SK-N-SH (cell line): ENCODE results near the gene FXYD2. TPM values are rescaled to one million over a fixed set of nuclear protein-coding genes. Genes with fewer than 3 reads are reported as not detected.

Source experiments
- CTCF ChIA-PET: fragments of 300-600, 350-600 bp; formaldehyde crosslinking; extraction: SDS; loops from one replicate; lab custom pipeline; 2021; lab: Yijun Ruan, JAX
- POLR2A ChIA-PET: fragments of 350-600 bp; sonication (Branson Sonifier 250); formaldehyde crosslinking; extraction: SDS; loops from one replicate; lab custom pipeline; 2020; ENCODE audit warnings: antibody characterized with exemption, inconsistent platforms; lab: Yijun Ruan, JAX
- DNase-seq: peaks from one replicate; pipeline ENCODE4 v3.0.0; 2012
- H2AFZ ChIP-seq: fragments of 200-600 bp; sonication (generic); 2 replicates; pipeline ENCODE4 v1.8.1; 2016; ENCODE audit warnings: antibody characterized with exemption, mild to moderate bottlenecking, low read depth
- H3F3A ChIP-seq: fragments of 200-600 bp; sonication (generic); replicated peaks from 2 replicates; pipeline ENCODE3; 2016; ENCODE audit warnings: antibody characterized with exemption, mild to moderate bottlenecking; ENCODE audit not compliant: insufficient read depth
- H3K27ac ChIP-seq, 2 experiments: fragments of 200-500 bp in 1 of 2; fragments of 200-600 bp in 1 of 2; sonication (Bioruptor generic) in 1 of 2; sonication (generic), shearing (Covaris generic) in 1 of 2; 2 replicates each; pipeline versions ENCODE4 v1.5.1 to v1.6.1; 2014 to 2016; ENCODE audit warnings: low read depth in 2 of 2, inconsistent platforms in 1 of 2, low read length in 1 of 2, mild to moderate bottlenecking in 1 of 2, mixed read lengths in 1 of 2
- H3K27me3 ChIP-seq: fragments of 200-600 bp; sonication (generic), shearing (Covaris generic); 2 replicates; pipeline ENCODE4 v1.6.1; 2016; ENCODE audit warnings: mixed run types; ENCODE audit not compliant: insufficient read depth
- H3K36me3 ChIP-seq, 2 experiments: fragments of 200-500 bp in 1 of 2; fragments of 200-600 bp in 1 of 2; sonication (Bioruptor generic) in 1 of 2; sonication (generic) in 1 of 2; replicated peaks in 1 of 2; 2 replicates each; pipeline versions ENCODE3 to v1.5.1; 2014 to 2016; ENCODE audit warnings: low read length in 1 of 2, mild to moderate bottlenecking in 1 of 2; ENCODE audit not compliant: insufficient read depth in 2 of 2, control insufficient read depth in 1 of 2
- H3K4me1 ChIP-seq, 2 experiments: fragments of 200-500 bp in 1 of 2; fragments of 200-600 bp in 1 of 2; sonication (Bioruptor generic) in 1 of 2; sonication (generic), shearing (Covaris generic) in 1 of 2; 2 replicates each; pipeline versions ENCODE4 v1.5.1 to v1.6.1; 2014 to 2016; ENCODE audit warnings: low read depth in 1 of 2, low read length in 1 of 2, mixed run types in 1 of 2; ENCODE audit not compliant: insufficient read depth in 2 of 2, control insufficient read depth in 1 of 2
- H3K4me2 ChIP-seq: fragments of 200-600 bp; sonication (generic), shearing (Covaris generic); 2 replicates; pipeline ENCODE4 v1.6.1; 2017; ENCODE audit warnings: mixed run types
- H3K4me3 ChIP-seq, 2 experiments: fragments of 200-500 bp in 1 of 2; fragments of 200-600 bp in 1 of 2; sonication (Bioruptor generic) in 1 of 2; sonication (generic), shearing (Covaris generic) in 1 of 2; 2 replicates each; pipeline versions ENCODE4 v1.5.1 to v1.8.1; 2014 to 2016; ENCODE audit warnings: low read depth in 2 of 2, inconsistent platforms in 1 of 2, low read length in 1 of 2, mild to moderate bottlenecking in 1 of 2, mixed read lengths in 1 of 2, moderate library complexity in 1 of 2
- H3K79me2 ChIP-seq: fragments of 200-600 bp; sonication (generic); 2 replicates; pipeline ENCODE4 v1.8.1; 2017; ENCODE audit warnings: mild to moderate bottlenecking; ENCODE audit not compliant: insufficient read depth
- H3K9ac ChIP-seq: fragments of 200-600 bp; sonication (generic); 2 replicates; pipeline ENCODE4 v1.6.1; 2017; ENCODE audit warnings: mixed run types
- H3K9me2 ChIP-seq: fragments of 200-600 bp; sonication (generic); 2 replicates; pipeline ENCODE4 v1.6.1; 2017; ENCODE audit warnings: mixed run types
- H3K9me3 ChIP-seq: fragments of 200-600 bp; sonication (generic); 2 replicates; pipeline ENCODE4 v1.6.1; 2017; ENCODE audit warnings: mixed run types, mild to moderate bottlenecking, moderate library complexity
- H4K20me1 ChIP-seq: fragments of 200-600 bp; sonication (generic); 2 replicates; pipeline ENCODE4 v1.6.1; 2017; ENCODE audit warnings: mild to moderate bottlenecking, mixed run types; ENCODE audit not compliant: insufficient read depth
- EP300 ChIP-seq, 2 experiments: IDR thresholded peaks; 2 replicates each; pipeline versions ENCODE4 v1.4.0 to v1.6.1; 2012; ENCODE audit warnings: borderline replicate concordance in 1 of 2, low read depth in 1 of 2, low read length in 1 of 2
- EZH2phosphoT487 ChIP-seq: fragments of 200-600 bp; sonication (generic); IDR thresholded peaks from 2 replicates; pipeline ENCODE4 v1.6.1; 2017; ENCODE audit warnings: low read depth, mixed run types, mild to moderate bottlenecking, antibody characterized with exemption, moderate library complexity, borderline replicate concordance
- FOXM1 ChIP-seq: IDR thresholded peaks from 2 replicates; pipeline ENCODE4 v1.4.0; 2012; ENCODE audit warnings: low read depth, mild to moderate bottlenecking
- GATA2 ChIP-seq: sonication (generic); formaldehyde crosslinking; IDR thresholded peaks from 2 replicates; pipeline ENCODE4 v1.5.0; 2020; ENCODE audit warnings: mild to moderate bottlenecking, missing genetic modification reagents
- JUND ChIP-seq: IDR thresholded peaks from 2 replicates; pipeline ENCODE4 v1.4.0; 2012
- MEF2A ChIP-seq: IDR thresholded peaks from 2 replicates; pipeline ENCODE4 v1.4.0; 2012; ENCODE audit warnings: low read depth, borderline replicate concordance
- MXI1 ChIP-seq: IDR thresholded peaks from 2 replicates; pipeline ENCODE4 v1.6.1; 2012; ENCODE audit warnings: mild to moderate bottlenecking, low read depth, low read length, improper control_type of control experiment
- NFIC ChIP-seq: IDR thresholded peaks from 2 replicates; pipeline ENCODE4 v1.4.0; 2012; ENCODE audit warnings: borderline replicate concordance
- RAD21 ChIP-seq: IDR thresholded peaks from 2 replicates; pipeline ENCODE4 v1.6.1; 2012; ENCODE audit warnings: mild to moderate bottlenecking, low read length
- RCOR1 ChIP-seq: fragments of 150-350 bp; IDR thresholded peaks from 2 replicates; pipeline ENCODE4 v1.6.1; 2017; ENCODE audit warnings: antibody characterized with exemption, low read length
- RFX5 ChIP-seq: IDR thresholded peaks from 2 replicates; pipeline ENCODE4 v1.6.1; 2012; ENCODE audit warnings: mild to moderate bottlenecking, improper control_type of control experiment, low read length
- RXRA ChIP-seq: IDR thresholded peaks from 2 replicates; pipeline ENCODE4 v1.4.0; 2012; ENCODE audit warnings: low read depth, mild to moderate bottlenecking, borderline replicate concordance
- TEAD4 ChIP-seq: IDR thresholded peaks from 2 replicates; pipeline ENCODE4 v1.4.0; 2012; ENCODE audit warnings: mild to moderate bottlenecking, borderline replicate concordance; ENCODE audit not compliant: insufficient read depth
- YY1 ChIP-seq: IDR thresholded peaks from 2 replicates; pipeline ENCODE4 v1.4.0; 2012; ENCODE audit warnings: low read depth, mild to moderate bottlenecking
- WGBS: methylation state at CpG from one replicate; pipeline ENCODE4 v1.1.6; 2017; ENCODE audit warnings: low lambda C conversion rate; 5-methylcytosine and 5-hydroxymethylcytosine counted together
- polyA plus RNA-seq, 3 experiments: library from polyadenylated mRNA; depleted of rRNA; stranded (reverse); fragments of >200 nt; gene quantifications; 2 replicates each; pipeline ENCODE4 v1.2.3, GENCODE V29; 2012
- TF ChIP-seq, protein P1 (sequence below): IDR thresholded peaks from 2 replicates; pipeline ENCODE4 v1.4.0; 2012; ENCODE audit warnings: low read depth, borderline replicate concordance
- TF ChIP-seq, protein P2 (sequence below): IDR thresholded peaks from 2 replicates; pipeline ENCODE4 v1.6.1; 2012; ENCODE audit warnings: mild to moderate bottlenecking, low read depth, low read length, moderate library complexity
- TF ChIP-seq, protein P3 (sequence below): fragments of 150-350 bp; IDR thresholded peaks from 2 replicates; pipeline ENCODE4 v1.6.1; 2016; ENCODE audit warnings: mild to moderate bottlenecking, low read depth, low read length

The FXYD2 gene
- polyA plus RNA-seq, 1 of the 3 experiments (the other 2 are of a cell fraction), result not detected

DNA sequence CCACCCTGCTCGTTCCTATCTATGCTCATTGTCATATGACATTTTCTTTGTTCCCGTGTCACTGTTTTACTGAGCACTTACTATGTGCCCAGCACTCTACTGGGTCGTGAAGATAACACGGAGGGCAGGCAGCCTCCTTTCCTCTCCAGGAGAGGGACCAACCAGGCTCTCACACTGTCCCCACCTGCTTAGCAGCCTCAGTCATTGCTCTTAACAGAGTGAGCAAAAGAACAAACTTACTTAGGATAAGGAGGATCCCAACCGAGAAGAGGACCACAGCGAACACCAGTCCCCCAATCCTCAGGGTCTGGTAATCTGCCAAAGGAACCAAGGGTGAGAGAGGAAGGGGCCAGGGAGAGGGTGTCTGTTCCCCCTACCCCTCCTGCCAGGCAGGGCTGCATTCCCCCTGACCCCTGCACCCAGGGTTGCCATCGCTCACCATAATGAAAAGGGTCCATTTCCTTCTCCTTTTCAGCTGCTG, 17.0 kb upstream of the FXYD2 start:
- TF ChIP-seq NFIC (no peak), YY1 (no peak), EP300 (IDR thresholded peaks at IDR 0.05; ENCODE audit: borderline replicate concordance in 1 of 2, low read depth in 1 of 2, low read length in 1 of 2) (no peak), RAD21 (no peak), TEAD4 (no peak), RFX5 (no peak), JUND (no peak), MXI1 (no peak), FOXM1 (no peak), RXRA (no peak), RCOR1 (no peak), EZH2phosphoT487 (no peak), MEF2A (no peak), GATA2 (CRISPR knock-in tag) (no peak)
- TF ChIP-seq, protein P1, sequence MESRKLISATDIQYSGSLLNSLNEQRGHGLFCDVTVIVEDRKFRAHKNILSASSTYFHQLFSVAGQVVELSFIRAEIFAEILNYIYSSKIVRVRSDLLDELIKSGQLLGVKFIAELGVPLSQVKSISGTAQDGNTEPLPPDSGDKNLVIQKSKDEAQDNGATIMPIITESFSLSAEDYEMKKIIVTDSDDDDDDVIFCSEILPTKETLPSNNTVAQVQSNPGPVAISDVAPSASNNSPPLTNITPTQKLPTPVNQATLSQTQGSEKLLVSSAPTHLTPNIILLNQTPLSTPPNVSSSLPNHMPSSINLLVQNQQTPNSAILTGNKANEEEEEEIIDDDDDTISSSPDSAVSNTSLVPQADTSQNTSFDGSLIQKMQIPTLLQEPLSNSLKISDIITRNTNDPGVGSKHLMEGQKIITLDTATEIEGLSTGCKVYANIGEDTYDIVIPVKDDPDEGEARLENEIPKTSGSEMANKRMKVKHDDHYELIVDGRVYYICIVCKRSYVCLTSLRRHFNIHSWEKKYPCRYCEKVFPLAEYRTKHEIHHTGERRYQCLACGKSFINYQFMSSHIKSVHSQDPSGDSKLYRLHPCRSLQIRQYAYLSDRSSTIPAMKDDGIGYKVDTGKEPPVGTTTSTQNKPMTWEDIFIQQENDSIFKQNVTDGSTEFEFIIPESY, result no peak
- TF ChIP-seq, protein P2, sequence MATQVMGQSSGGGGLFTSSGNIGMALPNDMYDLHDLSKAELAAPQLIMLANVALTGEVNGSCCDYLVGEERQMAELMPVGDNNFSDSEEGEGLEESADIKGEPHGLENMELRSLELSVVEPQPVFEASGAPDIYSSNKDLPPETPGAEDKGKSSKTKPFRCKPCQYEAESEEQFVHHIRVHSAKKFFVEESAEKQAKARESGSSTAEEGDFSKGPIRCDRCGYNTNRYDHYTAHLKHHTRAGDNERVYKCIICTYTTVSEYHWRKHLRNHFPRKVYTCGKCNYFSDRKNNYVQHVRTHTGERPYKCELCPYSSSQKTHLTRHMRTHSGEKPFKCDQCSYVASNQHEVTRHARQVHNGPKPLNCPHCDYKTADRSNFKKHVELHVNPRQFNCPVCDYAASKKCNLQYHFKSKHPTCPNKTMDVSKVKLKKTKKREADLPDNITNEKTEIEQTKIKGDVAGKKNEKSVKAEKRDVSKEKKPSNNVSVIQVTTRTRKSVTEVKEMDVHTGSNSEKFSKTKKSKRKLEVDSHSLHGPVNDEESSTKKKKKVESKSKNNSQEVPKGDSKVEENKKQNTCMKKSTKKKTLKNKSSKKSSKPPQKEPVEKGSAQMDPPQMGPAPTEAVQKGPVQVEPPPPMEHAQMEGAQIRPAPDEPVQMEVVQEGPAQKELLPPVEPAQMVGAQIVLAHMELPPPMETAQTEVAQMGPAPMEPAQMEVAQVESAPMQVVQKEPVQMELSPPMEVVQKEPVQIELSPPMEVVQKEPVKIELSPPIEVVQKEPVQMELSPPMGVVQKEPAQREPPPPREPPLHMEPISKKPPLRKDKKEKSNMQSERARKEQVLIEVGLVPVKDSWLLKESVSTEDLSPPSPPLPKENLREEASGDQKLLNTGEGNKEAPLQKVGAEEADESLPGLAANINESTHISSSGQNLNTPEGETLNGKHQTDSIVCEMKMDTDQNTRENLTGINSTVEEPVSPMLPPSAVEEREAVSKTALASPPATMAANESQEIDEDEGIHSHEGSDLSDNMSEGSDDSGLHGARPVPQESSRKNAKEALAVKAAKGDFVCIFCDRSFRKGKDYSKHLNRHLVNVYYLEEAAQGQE, result no peak
- TF ChIP-seq, protein P3, sequence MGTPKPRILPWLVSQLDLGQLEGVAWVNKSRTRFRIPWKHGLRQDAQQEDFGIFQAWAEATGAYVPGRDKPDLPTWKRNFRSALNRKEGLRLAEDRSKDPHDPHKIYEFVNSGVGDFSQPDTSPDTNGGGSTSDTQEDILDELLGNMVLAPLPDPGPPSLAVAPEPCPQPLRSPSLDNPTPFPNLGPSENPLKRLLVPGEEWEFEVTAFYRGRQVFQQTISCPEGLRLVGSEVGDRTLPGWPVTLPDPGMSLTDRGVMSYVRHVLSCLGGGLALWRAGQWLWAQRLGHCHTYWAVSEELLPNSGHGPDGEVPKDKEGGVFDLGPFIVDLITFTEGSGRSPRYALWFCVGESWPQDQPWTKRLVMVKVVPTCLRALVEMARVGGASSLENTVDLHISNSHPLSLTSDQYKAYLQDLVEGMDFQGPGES, result no peak
- H3K27me3 ChIP-seq, result peaks cover 4% of the 10 kb centered on the region; the same call in 1 of the 2 replicates
- H3F3A ChIP-seq, result no peaks in the 10 kb centered on the region
- ChIA-PET CTCF (interaction anchor here (1.0 to 17.3 kb wide), 6 partner anchors 9 to 398 kb away, joined by 3 to 438 read pairs (median 19); no protein-coding TSS in a partner anchor), POLR2A (interaction anchor here (1.1 kb wide), 1 partner anchor 105 kb away, joined by 3 read pairs; no protein-coding TSS in a partner anchor)
- peaks cover 0 to 2% of the 10 kb centered on the region in 2 experiments; a peak in 1 of 4 replicates for H3K4me1 ChIP-seq
- no peak overlapping the region for H3K9ac ChIP-seq
- no peaks in the 10 kb centered on the region for H3K79me2 ChIP-seq
- no peak overlapping the region for H3K4me3 ChIP-seq
- H3K4me2 ChIP-seq, result no peak overlapping the region
- H3K36me3 ChIP-seq, result no peaks in the 10 kb centered on the region
- no peaks in the 10 kb centered on the region for H3K9me3 ChIP-seq
- H3K9me2 ChIP-seq, result no peaks in the 10 kb centered on the region
- no peak overlapping the region for H3K27ac ChIP-seq
- 68% methylated on average over 7 of the region's 7 CpGs for WGBS
- H2AFZ ChIP-seq, result no peak overlapping the region
- H4K20me1 ChIP-seq, result no peaks in the 10 kb centered on the region
- no peak for DNase-seq
